Right lobe of liver (tissue), 6 donors: ENCODE measurements around the gene PEMT. TPM values are rescaled to one million over a fixed set of nuclear protein-coding genes. Genes with fewer than 3 reads are reported as not detected.

Source experiments
- ATAC-seq, 4 donors: fragments of 200-7000 bp; cut with Tn5 transposase; one replicate each; pipeline ENCODE4 v1.9.1; 2020; ENCODE audit warnings: mild to moderate bottlenecking in 4 of 4, moderate library complexity in 4 of 4
- DNase-seq, 3 donors: peaks; one replicate each; pipeline ENCODE4 v3.0.0-alpha.2; 2020
- H3K27ac ChIP-seq, 3 donors: fragments of 200-600 bp; one replicate each; pipeline ENCODE4 v1.8.0; 2022
- H3K27me3 ChIP-seq, 2 donors: fragments of 200-600 bp; one replicate each; pipeline ENCODE4 v1.8.0; 2022
- H3K36me3 ChIP-seq, 4 donors: fragments of 200-600 bp; sonication (generic) in 1 of 4; one replicate each; pipeline versions ENCODE4 v1.5.1 to v1.8.0; 2017 to 2022; ENCODE audit warnings: control low read depth in 1 of 4
- H3K4me1 ChIP-seq, 4 donors: fragments of 200-600 bp; sonication (generic) in 1 of 4; one replicate each; pipeline versions ENCODE4 v1.5.1 to v1.8.0; 2017 to 2022; ENCODE audit warnings: control low read depth in 1 of 4
- H3K4me3 ChIP-seq, 3 donors: fragments of 200-600 bp; one replicate each; pipeline ENCODE4 v1.8.0; 2022
- H3K9me3 ChIP-seq, 4 donors: fragments of 200-600 bp; sonication (generic) in 1 of 4; one replicate each; pipeline versions ENCODE4 v1.5.1 to v1.8.0; 2017 to 2022; ENCODE audit warnings: control low read depth in 1 of 4
- POLR2A ChIP-seq: fragments of 450-650 bp; IDR thresholded peaks from one replicate; pipeline ENCODE4 v1.6.1; 2017; ENCODE audit warnings: antibody characterized with exemption, mild to moderate bottlenecking
- WGBS: methylation state at CpG from one replicate; pipeline ENCODE4 v1.1.6; 2018; ENCODE audit warnings: low coverage, low lambda C conversion rate; ENCODE audit not compliant: insufficient coverage; ENCODE audit errors: missing lambda C conversion rate; 5-methylcytosine and 5-hydroxymethylcytosine counted together
- intact Hi-C, 2 donors: fragments of 100-400 bp; cut with DNase I; formaldehyde crosslinking; loops; one replicate each; pipeline versions ENCODE4 v1.11.2 to v1.14.1; 2022
- total RNA-seq, 6 experiments: library from RNA; depleted of rRNA in 2 of 6; stranded (reverse); fragments of >200 nt in 2 of 6; fragmentation: NEBNext Ultra II Directional in 3 of 6; extraction: Animal tissue kit (Norgen Biotek cat#: 25700) in 3 of 6; gene quantifications; one replicate each; pipeline versions ENCODE4 v1.1.0 to v1.2.4, GENCODE V29; 2016 to 2023
- TF ChIP-seq, protein P1 (sequence below), 4 donors: fragments of 200-600 bp in 3 of 4; fragments of 450-650 bp in 1 of 4; IDR thresholded peaks; one replicate each; pipeline versions ENCODE4 v1.5.1 to v1.8.0; 2016 to 2022; ENCODE audit warnings: antibody characterized with exemption in 4 of 4, mild to moderate bottlenecking in 2 of 4
- donor health status: DM: no; HTN: yes; CAD: no.
- donor health status: DM: no; HTN: no; CAD: no.
- donor health status: DM: no; HTN: no; CAD: no.
- donor health status: DM: no; HTN: yes; CAD: no.
- donor health status: DM: no; HTN: yes; CAD: no.

Gene PEMT
- total RNA-seq, 6 experiments from 2014 or later = 92.4 to 184 (median 170) TPM

DNA sequence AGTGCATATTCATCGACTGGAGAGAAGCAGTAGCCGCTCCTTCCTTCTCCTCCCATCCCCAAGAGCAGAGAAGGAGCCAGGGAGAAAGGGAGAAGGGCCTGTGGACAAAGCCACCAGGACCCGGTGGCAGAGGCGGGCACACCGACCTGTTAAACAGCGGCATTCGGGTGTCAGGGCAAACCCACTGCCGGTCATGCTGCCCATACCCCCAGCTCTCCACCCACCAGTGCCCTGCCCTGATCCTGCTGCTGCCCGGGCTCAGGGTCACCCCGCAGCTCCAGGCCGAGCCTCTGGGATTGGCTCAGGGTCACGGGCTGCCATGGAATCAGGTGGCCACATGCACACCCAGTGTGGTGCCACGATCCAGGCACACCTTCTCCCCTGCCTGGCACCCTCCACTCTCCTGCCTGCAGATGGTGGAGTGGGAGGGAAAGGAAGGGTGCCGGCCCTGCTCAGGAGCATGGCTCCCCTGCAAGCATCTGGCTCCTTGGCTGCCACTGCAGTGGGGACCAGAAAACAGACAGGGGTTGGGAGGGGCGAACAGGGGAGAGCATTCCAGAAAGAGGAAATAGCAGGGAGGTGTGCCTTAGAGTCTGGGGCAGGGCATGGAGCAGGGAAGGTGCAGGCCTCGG lies 77.0 kb downstream of the PEMT start:
- ATAC-seq (no peak), DNase-seq (peak in 2 of 3 donors; percentile 11 to 40)
- Histone ChIP-seq H3K9me3 (no peaks in the 10 kb centered on the region), H3K4me1 (no peaks in the 10 kb centered on the region), H3K27me3 (no peaks in the 10 kb centered on the region), H3K4me3 (no peak overlapping the region), H3K27ac (no peak overlapping the region), H3K36me3 (peaks cover 0 to 2% (median 0%) of the 10 kb centered on the region in 4 donors)
- TF ChIP-seq, protein P1, sequence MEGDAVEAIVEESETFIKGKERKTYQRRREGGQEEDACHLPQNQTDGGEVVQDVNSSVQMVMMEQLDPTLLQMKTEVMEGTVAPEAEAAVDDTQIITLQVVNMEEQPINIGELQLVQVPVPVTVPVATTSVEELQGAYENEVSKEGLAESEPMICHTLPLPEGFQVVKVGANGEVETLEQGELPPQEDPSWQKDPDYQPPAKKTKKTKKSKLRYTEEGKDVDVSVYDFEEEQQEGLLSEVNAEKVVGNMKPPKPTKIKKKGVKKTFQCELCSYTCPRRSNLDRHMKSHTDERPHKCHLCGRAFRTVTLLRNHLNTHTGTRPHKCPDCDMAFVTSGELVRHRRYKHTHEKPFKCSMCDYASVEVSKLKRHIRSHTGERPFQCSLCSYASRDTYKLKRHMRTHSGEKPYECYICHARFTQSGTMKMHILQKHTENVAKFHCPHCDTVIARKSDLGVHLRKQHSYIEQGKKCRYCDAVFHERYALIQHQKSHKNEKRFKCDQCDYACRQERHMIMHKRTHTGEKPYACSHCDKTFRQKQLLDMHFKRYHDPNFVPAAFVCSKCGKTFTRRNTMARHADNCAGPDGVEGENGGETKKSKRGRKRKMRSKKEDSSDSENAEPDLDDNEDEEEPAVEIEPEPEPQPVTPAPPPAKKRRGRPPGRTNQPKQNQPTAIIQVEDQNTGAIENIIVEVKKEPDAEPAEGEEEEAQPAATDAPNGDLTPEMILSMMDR (IDR thresholded peaks at IDR 0.05) = no peak
- TF ChIP-seq POLR2A = no peak
- 71% methylated on average over 1 of the region's 16 CpGs for WGBS
- intact Hi-C loops = loop anchor here in 1 of 2 donors (10.0 kb wide), 1 partner anchor 130 kb away; no protein-coding TSS in a partner anchor

DNA sequence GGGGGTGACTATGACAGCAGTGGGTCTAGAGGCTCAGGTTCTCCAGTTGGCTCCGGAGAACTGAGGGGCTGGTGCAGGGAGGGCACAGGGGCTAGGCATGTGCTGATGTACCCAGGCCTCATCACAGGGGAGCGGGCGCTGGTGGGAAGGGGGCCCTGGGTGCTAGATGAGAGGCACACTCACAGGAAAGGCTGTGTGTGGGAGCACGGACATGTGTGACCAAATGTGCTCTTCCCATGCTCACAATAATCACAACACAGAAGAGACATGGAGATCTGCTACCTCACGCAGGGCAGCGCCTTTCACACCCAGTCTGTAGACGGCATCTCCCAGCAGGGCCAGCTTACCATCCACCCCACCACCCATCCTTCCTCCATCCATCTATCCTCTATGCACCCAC lies 77.9 kb downstream of the PEMT start:
- intact Hi-C loops = loop anchor here in 1 of 2 donors (10.0 kb wide), 1 partner anchor 131 kb away; no protein-coding TSS in a partner anchor
- Histone ChIP-seq H3K4me3 (no peak overlapping the region), H3K36me3 (peaks cover 0 to 2% (median 0%) of the 10 kb centered on the region in 4 donors), H3K27me3 (no peaks in the 10 kb centered on the region), H3K27ac (no peak overlapping the region), H3K4me1 (no peaks in the 10 kb centered on the region), H3K9me3 (no peaks in the 10 kb centered on the region)
- TF ChIP-seq POLR2A = no peak
- TF ChIP-seq, protein P1 (IDR thresholded peaks at IDR 0.05) = no peak
- ATAC-seq (no peak), DNase-seq (no peak)
- 76% methylated on average over 2 of the region's 7 CpGs for WGBS

DNA sequence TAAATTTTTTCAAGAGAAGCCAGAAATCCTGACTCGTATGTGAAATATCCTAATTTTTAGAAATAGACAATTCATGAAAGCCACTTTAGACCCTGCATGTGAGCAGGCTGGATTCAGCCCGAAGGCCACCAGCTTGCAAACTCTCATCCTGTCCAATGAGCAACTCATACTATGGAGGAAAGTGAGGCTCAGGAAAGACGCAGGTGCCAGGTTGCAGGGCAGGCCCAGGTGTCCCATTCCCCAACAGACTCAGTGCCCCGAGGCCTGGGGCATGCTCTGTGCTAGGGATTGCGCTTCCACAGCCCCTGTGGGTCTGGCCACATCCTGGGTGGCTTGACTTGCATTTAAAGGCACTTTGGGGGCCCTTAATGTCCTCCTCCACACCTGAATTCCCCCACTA lies 78.6 kb downstream of the PEMT start:
- Histone ChIP-seq H3K36me3 (peaks cover 0 to 2% (median 0%) of the 10 kb centered on the region in 4 donors), H3K4me3 (no peak overlapping the region), H3K27ac (no peak overlapping the region), H3K4me1 (no peaks in the 10 kb centered on the region), H3K27me3 (no peaks in the 10 kb centered on the region), H3K9me3 (no peaks in the 10 kb centered on the region)
- intact Hi-C loops = loop anchor here in 1 of 2 donors (10.0 kb wide), 1 partner anchor 132 kb away; no protein-coding TSS in a partner anchor
- no peak for ATAC-seq
- 100% methylated on average over 4 of the region's 5 CpGs for WGBS
- no peak for TF ChIP-seq POLR2A
- TF ChIP-seq, protein P1 (IDR thresholded peaks at IDR 0.05) = no peak
- no peak for DNase-seq

DNA sequence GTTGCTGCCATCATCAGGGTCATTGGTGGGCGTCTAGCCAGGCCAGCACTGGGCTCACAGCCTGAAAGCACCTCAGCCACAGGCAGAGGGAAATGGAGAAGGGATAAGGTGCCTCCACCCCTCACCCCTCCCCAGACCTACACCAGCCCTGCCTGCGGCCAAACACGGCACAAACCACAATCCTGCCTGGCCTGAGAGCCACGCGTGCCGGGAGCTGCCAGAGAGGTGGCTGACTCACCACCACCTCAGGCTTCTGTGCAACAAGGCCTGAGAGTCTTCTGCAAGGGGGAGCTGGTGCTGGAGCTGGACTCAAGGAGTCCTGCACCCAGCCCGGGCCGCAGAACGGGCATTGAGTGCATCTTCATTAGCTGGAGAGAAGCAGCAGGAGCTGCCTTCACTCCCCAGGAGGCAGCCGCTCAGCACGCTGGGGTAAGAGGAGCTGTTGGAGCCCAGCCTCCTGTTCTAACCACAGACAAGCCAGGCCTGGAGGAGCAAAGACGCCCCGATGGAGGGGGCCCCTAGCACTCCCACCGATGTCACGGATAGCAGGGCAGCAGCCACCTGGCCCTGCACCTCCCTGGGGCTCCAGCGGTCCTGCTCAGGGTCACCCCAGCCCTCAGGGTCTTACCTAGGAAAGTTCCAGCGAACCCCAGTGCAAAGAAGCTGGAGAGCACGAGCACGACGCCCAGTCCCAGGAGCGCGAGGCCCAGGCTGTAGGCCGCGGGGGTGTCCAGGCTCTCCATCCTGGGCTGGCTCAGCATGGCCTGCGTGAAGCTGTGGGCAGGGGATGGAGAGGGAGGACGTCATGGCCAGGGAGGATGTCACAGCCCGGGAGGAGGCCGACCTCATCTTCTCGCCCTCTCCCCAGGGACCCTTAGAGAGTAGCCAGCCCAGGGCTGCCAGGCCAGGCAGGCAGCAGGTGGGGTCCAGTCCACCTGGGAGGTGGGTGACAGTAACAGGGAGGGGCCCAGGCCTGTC lies 79.3 kb downstream of the PEMT start:
- Histone ChIP-seq H3K27ac (no peak overlapping the region), H3K36me3 (peaks cover 0 to 2% (median 0%) of the 10 kb centered on the region in 4 donors), H3K4me3 (no peak overlapping the region), H3K9me3 (no peaks in the 10 kb centered on the region), H3K27me3 (no peaks in the 10 kb centered on the region), H3K4me1 (no peaks in the 10 kb centered on the region)
- WGBS = 86% methylated on average over 1 of the region's 29 CpGs
- no peak for ATAC-seq
- intact Hi-C loops = loop anchor here in 1 of 2 donors (10.0 kb wide), 1 partner anchor 133 kb away; no protein-coding TSS in a partner anchor
- DNase-seq = peak in 2 of 3 donors; percentile 14 to 55
- TF ChIP-seq POLR2A = no peak
- TF ChIP-seq, protein P1 (IDR thresholded peaks at IDR 0.05) = no peak
